HG02973 (cell line): ENCODE measurements around the gene WIPF1.
"Not testable (repeated sequence)": the region's sequence is repeated elsewhere in the genome, so short reads cannot be mapped to it uniquely, and the experiment has no call there.

ENCODE experiments used
- ATAC-seq: cut with Tn5 transposase; IDR thresholded peaks from one replicate; pipeline ENCODE4 v1.9.1; 2021; ENCODE audit warnings: moderate library complexity; ENCODE audit not compliant: unreplicated experiment

The WIPF1 gene

GRCh38 chr2:174573621-174574081 lies 24.0 kb downstream of the WIPF1 start:
- no peak for ATAC-seq

- ATAC-seq, result no peak
Measured at GRCh38 chr2:174572556-174572955, 25.0 kb downstream of the WIPF1 start.

- no peak for ATAC-seq
Measured at GRCh38 chr2:174571669-174572323, 25.8 kb downstream of the WIPF1 start.

GRCh38 chr2:174570318-174570958 lies 27.2 kb downstream of the WIPF1 start:
- ATAC-seq, result no peak

GRCh38 chr2:174569678-174570077 lies 27.9 kb downstream of the WIPF1 start:
- no peak for ATAC-seq

GRCh38 chr2:174568425-174568824 lies 29.2 kb downstream of the WIPF1 start:
- ATAC-seq, result no peak

- ATAC-seq, result no peak
Measured at GRCh38 chr2:174566871-174567270, 30.7 kb downstream of the WIPF1 start.

- ATAC-seq, result no peak
Measured at GRCh38 chr2:174563530-174564282, 33.9 kb downstream of the WIPF1 start.

- no peak for ATAC-seq
Measured at GRCh38 chr2:174561972-174562370, 35.6 kb downstream of the WIPF1 start.

GRCh38 chr2:174561283-174561971 lies 36.2 kb downstream of the WIPF1 start:
- ATAC-seq, result no peak

- no peak for ATAC-seq
Measured at GRCh38 chr2:174560737-174561136, 36.9 kb downstream of the WIPF1 start.

GRCh38 chr2:174555998-174556397 lies 41.6 kb downstream of the WIPF1 start:
- ATAC-seq, result no peak

GRCh38 chr2:174554529-174555150 lies 43.0 kb downstream of the WIPF1 start:
- ATAC-seq, result no peak

GRCh38 chr2:174553811-174554493 lies 43.7 kb downstream of the WIPF1 start:
- no peak for ATAC-seq

- ATAC-seq, result no peak
Measured at GRCh38 chr2:174552880-174553279, 44.7 kb downstream of the WIPF1 start.

GRCh38 chr2:174551697-174552096 lies 45.9 kb downstream of the WIPF1 start:
- ATAC-seq, result no peak

GRCh38 chr2:174548646-174549045 lies 49.0 kb downstream of the WIPF1 start:
- ATAC-seq, result not testable (repeated sequence)

GRCh38 chr2:174548021-174548420 lies 49.6 kb downstream of the WIPF1 start:
- not testable (repeated sequence) for ATAC-seq

- no peak for ATAC-seq
Measured at GRCh38 chr2:174546519-174547506, 50.8 kb downstream of the WIPF1 start.
